Activated CD4-positive, alpha-beta T cell treated with anti-CD3 and anti-CD28 coated beads for 36 hours (primary cell): Measurements from ENCODE around the gene AKR1B15. TPM values are rescaled to one million over a fixed set of nuclear protein-coding genes. Genes with fewer than 3 reads are reported as not detected.
"Not testable (repeated sequence)": the region's sequence is repeated elsewhere in the genome, so short reads cannot be mapped to it uniquely, and the experiment has no call there.

Source experiments
- ATAC-seq: fragments of 200-7000 bp; cut with Tn5 transposase; one replicate; pipeline ENCODE4 v1.10.0; 2021; ENCODE audit warnings: mild to moderate bottlenecking, moderate library complexity
- CTCF ChIA-PET: fragments of 350-600 bp; sonication (Branson Sonifier 250); formaldehyde crosslinking; loops from one replicate; lab custom pipeline; 2021; ENCODE audit warnings: antibody characterized with exemption; lab: Charles Lee
- POLR2A ChIA-PET: fragments of 350-600 bp; sonication (Branson Sonifier 250); formaldehyde crosslinking; loops from one replicate; lab custom pipeline; 2021; ENCODE audit warnings: antibody characterized with exemption, inconsistent platforms; lab: Charles Lee
- DNase-seq: peaks from one replicate; pipeline ENCODE4 v3.0.0-alpha.2; 2020
- H3K27ac Mint-ChIP-seq: one replicate; pipeline ENCODE4 v1.8.0; 2021; ENCODE audit warnings: mixed read lengths
- H3K27me3 Mint-ChIP-seq: one replicate; pipeline ENCODE4 v1.8.0; 2021; ENCODE audit warnings: mixed read lengths
- H3K36me3 Mint-ChIP-seq: one replicate; pipeline ENCODE4 v1.8.0; 2021; ENCODE audit warnings: low read depth, mixed read lengths
- H3K4me1 Mint-ChIP-seq: one replicate; pipeline ENCODE4 v1.8.0; 2021; ENCODE audit warnings: mixed read lengths
- H3K4me3 Mint-ChIP-seq: one replicate; pipeline ENCODE4 v1.8.0; 2021; ENCODE audit warnings: mild to moderate bottlenecking, moderate library complexity, mixed read lengths
- H3K9me3 Mint-ChIP-seq: one replicate; pipeline ENCODE4 v1.8.0; 2021; ENCODE audit warnings: low read depth, mixed read lengths
- intact Hi-C, 2 experiments: fragments of 100-400 bp; cut with DNase I in 1 of 2; cut with micrococcal nuclease in 1 of 2; formaldehyde crosslinking; loops; one replicate each; pipeline versions ENCODE4 v1.14.2 to v1.15.1; 2022 to 2024; cut with DNase I, micrococcal nuclease
- total RNA-seq, 2 experiments: library from RNA; stranded (reverse); gene quantifications; one replicate each; pipeline ENCODE4 v1.2.3, GENCODE V29; 2021

AKR1B15 gene
- total RNA-seq, 2 experiments from 2014 or later: not detected

- H3K27ac Mint-ChIP-seq: no peak overlapping the region
- ATAC-seq (no peak), DNase-seq (no peak)
- no peaks in the 10 kb centered on the region for H3K9me3 Mint-ChIP-seq
- no peak overlapping the region for H3K4me3 Mint-ChIP-seq
- POLR2A ChIA-PET: no interaction called here
- H3K36me3 Mint-ChIP-seq: no peaks in the 10 kb centered on the region
- intact Hi-C loops: no loop called here
- H3K27me3 Mint-ChIP-seq: peaks cover 5% of the 10 kb centered on the region
- CTCF ChIA-PET: interaction anchor here (0.8 to 1.5 kb wide), 4 partner anchors 9 to 156 kb away, joined by 3 to 4 read pairs (median 4); no protein-coding TSS in a partner anchor
- no peaks in the 10 kb centered on the region for H3K4me1 Mint-ChIP-seq
Measured at GRCh38 chr7:134533288-134533771, 15.6 kb upstream of the AKR1B15 start.

- intact Hi-C loops: no loop called here
- Mint-ChIP-seq H3K27ac (no peak overlapping the region), H3K27me3 (peaks cover 3% of the 10 kb centered on the region), H3K4me3 (no peak overlapping the region), H3K36me3 (no peaks in the 10 kb centered on the region), H3K9me3 (no peaks in the 10 kb centered on the region), H3K4me1 (no peaks in the 10 kb centered on the region)
- ATAC-seq: no peak
- ChIA-PET CTCF (interaction anchor here (1.8 kb wide), 2 partner anchors 13 to 20 kb away, joined by 10 to 11 read pairs; no protein-coding TSS in a partner anchor), POLR2A (no interaction called here)
- no peak for DNase-seq
Measured at GRCh38 chr7:134534633-134535032, 14.3 kb upstream of the AKR1B15 start.

- Mint-ChIP-seq H3K4me1 (no peaks in the 10 kb centered on the region), H3K27ac (no peak overlapping the region), H3K27me3 (peaks cover 6% of the 10 kb centered on the region), H3K9me3 (no peaks in the 10 kb centered on the region), H3K36me3 (no peaks in the 10 kb centered on the region), H3K4me3 (no peak overlapping the region)
- DNase-seq (no peak), ATAC-seq (no peak)
- intact Hi-C loops: no loop called here
- ChIA-PET POLR2A (no interaction called here), CTCF (interaction anchor here (1.8 kb wide), 2 partner anchors 12 to 21 kb away, joined by 10 to 11 read pairs; no protein-coding TSS in a partner anchor)
Measured at GRCh38 chr7:134535272-134535918, 13.5 kb upstream of the AKR1B15 start.

- ATAC-seq: no peak
- CTCF ChIA-PET: interaction anchor here (1.8 kb wide), 1 partner anchor 12 kb away, joined by 11 read pairs; no protein-coding TSS in a partner anchor
- Mint-ChIP-seq H3K27me3 (peaks cover 6% of the 10 kb centered on the region), H3K27ac (no peak overlapping the region), H3K4me1 (no peaks in the 10 kb centered on the region), H3K4me3 (no peak overlapping the region), H3K9me3 (no peaks in the 10 kb centered on the region), H3K36me3 (no peaks in the 10 kb centered on the region)
- no peak for DNase-seq
- POLR2A ChIA-PET: no interaction called here
- intact Hi-C loops: no loop called here
Measured at GRCh38 chr7:134535919-134536299, 13.0 kb upstream of the AKR1B15 start.

- DNase-seq, POLR2A ChIA-PET, intact Hi-C loops, CTCF ChIA-PET, H3K27me3 Mint-ChIP-seq, H3K4me3 Mint-ChIP-seq, ATAC-seq, H3K9me3 Mint-ChIP-seq, H3K4me1 Mint-ChIP-seq, H3K36me3 Mint-ChIP-seq, H3K27ac Mint-ChIP-seq: not testable (repeated sequence)
Measured at GRCh38 chr7:134536558-134536957, 12.4 kb upstream of the AKR1B15 start.

- H3K36me3 Mint-ChIP-seq, DNase-seq, H3K27me3 Mint-ChIP-seq, POLR2A ChIA-PET, H3K27ac Mint-ChIP-seq, ATAC-seq, H3K4me1 Mint-ChIP-seq, H3K9me3 Mint-ChIP-seq, H3K4me3 Mint-ChIP-seq, intact Hi-C loops: not testable (repeated sequence)
- CTCF ChIA-PET: interaction anchor here (1.2 kb wide), 1 partner anchor 57 kb away, joined by 3 read pairs; no protein-coding TSS in a partner anchor
Measured at GRCh38 chr7:134537273-134537781, 11.6 kb upstream of the AKR1B15 start.

- no peak for ATAC-seq
- CTCF ChIA-PET: interaction anchor here (1.3 to 1.5 kb wide), 2 partner anchors 25 to 107 kb away, joined by 3 to 6 read pairs; no protein-coding TSS in a partner anchor
- DNase-seq: no peak
- Mint-ChIP-seq H3K9me3 (no peaks in the 10 kb centered on the region), H3K4me1 (no peaks in the 10 kb centered on the region), H3K4me3 (no peak overlapping the region), H3K27ac (no peak overlapping the region), H3K27me3 (peaks cover 13% of the 10 kb centered on the region), H3K36me3 (no peaks in the 10 kb centered on the region)
- POLR2A ChIA-PET: no interaction called here
- intact Hi-C loops: no loop called here
Measured at GRCh38 chr7:134539380-134540004, 9.4 kb upstream of the AKR1B15 start.

GRCh38 chr7:134541501-134542194 is 7.3 kb upstream of the AKR1B15 start:
- H3K9me3 Mint-ChIP-seq, CTCF ChIA-PET, H3K27ac Mint-ChIP-seq, intact Hi-C loops, DNase-seq, H3K4me1 Mint-ChIP-seq, ATAC-seq, POLR2A ChIA-PET, H3K36me3 Mint-ChIP-seq, H3K4me3 Mint-ChIP-seq: not testable (repeated sequence)
- peaks cover 19% of the 10 kb centered on the region for H3K27me3 Mint-ChIP-seq

- Mint-ChIP-seq H3K36me3 (no peaks in the 10 kb centered on the region), H3K4me1 (no peaks in the 10 kb centered on the region), H3K4me3 (no peak overlapping the region), H3K27ac (no peak overlapping the region), H3K9me3 (no peaks in the 10 kb centered on the region), H3K27me3 (peaks cover 22% of the 10 kb centered on the region)
- ATAC-seq (no peak), DNase-seq (no peak)
- intact Hi-C loops: no loop called here
- ChIA-PET POLR2A (no interaction called here), CTCF (interaction anchor here (1.2 kb wide), 1 partner anchor 8 kb away, joined by 4 read pairs; no protein-coding TSS in a partner anchor)
Measured at GRCh38 chr7:134542195-134542771, 6.6 kb upstream of the AKR1B15 start.

- no peaks in the 10 kb centered on the region for H3K36me3 Mint-ChIP-seq
- H3K4me1 Mint-ChIP-seq: peaks cover 4% of the 10 kb centered on the region
- no peak for ATAC-seq
- intact Hi-C loops: no loop called here
- H3K9me3 Mint-ChIP-seq: no peaks in the 10 kb centered on the region
- no peak overlapping the region for H3K27ac Mint-ChIP-seq
- CTCF ChIA-PET: interaction anchor here (1.5 kb wide), 1 partner anchor 62 kb away, joined by 4 read pairs; no protein-coding TSS in a partner anchor
- H3K27me3 Mint-ChIP-seq: peaks cover 16% of the 10 kb centered on the region
- no peak for DNase-seq
- no peak overlapping the region for H3K4me3 Mint-ChIP-seq
- POLR2A ChIA-PET: no interaction called here
Measured at GRCh38 chr7:134545380-134545779, 3.5 kb upstream of the AKR1B15 start.

- no peak overlapping the region for H3K4me3 Mint-ChIP-seq
- ATAC-seq (no peak), DNase-seq (no peak)
- no peak overlapping the region for H3K27ac Mint-ChIP-seq
- peaks cover 4% of the 10 kb centered on the region for H3K4me1 Mint-ChIP-seq
- no peaks in the 10 kb centered on the region for H3K36me3 Mint-ChIP-seq
- ChIA-PET CTCF (no interaction called here), POLR2A (no interaction called here)
- intact Hi-C loops: no loop called here
- peaks cover 17% of the 10 kb centered on the region for H3K27me3 Mint-ChIP-seq
- no peaks in the 10 kb centered on the region for H3K9me3 Mint-ChIP-seq
Measured at GRCh38 chr7:134545918-134546317, 3.0 kb upstream of the AKR1B15 start.
